GM12878 (cell line): Measurements from ENCODE around the gene DYNC1I1. TPM values are rescaled to one million over a fixed set of nuclear protein-coding genes. Genes with fewer than 3 reads are reported as not detected.

Experiments
- ATAC-seq: fragments of 200-7000 bp; cut with Tn5 transposase; 3 replicates; pipeline ENCODE4 v1.9.1; 2020; ENCODE audit warnings: mild to moderate bottlenecking, moderate library complexity
- BruUV-seq: library from RNA; stranded (reverse); fragments of 400-500 nt; replicated peaks from 2 replicates; lab custom pipeline; 2021; lab: Mats Ljungman, UMichigan
- CTCF ChIA-PET: fragments of 300-600 bp; sonication (Branson Sonifier 250); formaldehyde crosslinking; extraction: SDS; loops from one replicate; lab custom pipeline; 2021; ENCODE audit warnings: inconsistent platforms; lab: Yijun Ruan, JAX
- POLR2A ChIA-PET: fragments of 350-600 bp; formaldehyde crosslinking; extraction: SDS; loops from one replicate; lab custom pipeline; 2021; ENCODE audit warnings: inconsistent platforms; lab: Charles Lee
- RAD21 ChIA-PET: fragments of 300-600 bp; sonication (Branson Sonifier 250); formaldehyde crosslinking; loops from one replicate; lab custom pipeline; 2023; ENCODE audit warnings: antibody characterized with exemption; ENCODE audit not compliant: unreplicated experiment; lab: Charles Lee
- SMC1A ChIA-PET: fragments of 300-600 bp; sonication (Branson Sonifier 250); formaldehyde crosslinking; loops from one replicate; lab custom pipeline; 2023; ENCODE audit not compliant: unreplicated experiment, uncharacterized antibody; lab: Charles Lee
- DNase-seq: peaks from one replicate; pipeline ENCODE4 v3.0.0-alpha.2; 2011; ENCODE audit warnings: low read depth, low spot score
- FAIRE-seq: peaks from 3 replicates; lab custom pipeline; 2011; peaks lifted over from hg19 to GRCh38; lab: Jason Lieb, UNC
- H2AFZ ChIP-seq: 2 replicates; pipeline ENCODE4 v1.6.0; 2011; ENCODE audit warnings: low read depth, low read length, control low read depth; ENCODE audit not compliant: control insufficient read depth
- H3K27ac ChIP-seq: 2 replicates; pipeline ENCODE4 v1.5.1; 2011; ENCODE audit warnings: control low read depth; ENCODE audit not compliant: control insufficient read depth, insufficient read depth
- H3K27me3 ChIP-seq, 2 experiments: replicated peaks in 1 of 2; 2 replicates each; pipeline versions ENCODE4 v1.6.0 to v1.6.1; 2011; ENCODE audit warnings: low read length in 1 of 2; ENCODE audit not compliant: control insufficient read depth in 2 of 2, insufficient read depth in 2 of 2
- H3K36me3 ChIP-seq, 2 experiments: 2 replicates each; pipeline ENCODE4 v1.5.1; 2011; ENCODE audit warnings: low read length in 1 of 2; ENCODE audit not compliant: control insufficient read depth in 2 of 2, insufficient read depth in 2 of 2
- H3K4me1 ChIP-seq: 2 replicates; pipeline ENCODE4 v1.6.1; 2011; ENCODE audit warnings: mild to moderate bottlenecking, low read length, moderate library complexity, mixed read lengths; ENCODE audit not compliant: control insufficient read depth, insufficient read depth
- H3K4me2 ChIP-seq: 2 replicates; pipeline ENCODE4 v1.6.0; 2011; ENCODE audit warnings: control low read depth; ENCODE audit not compliant: control insufficient read depth, insufficient read depth
- H3K4me3 ChIP-seq: fragments of 200-600 bp; sonication (generic); 2 replicates; pipeline ENCODE4 v1.5.1; 2016
- H3K79me2 ChIP-seq: 2 replicates; pipeline ENCODE4 v1.6.0; 2011; ENCODE audit warnings: low read length; ENCODE audit not compliant: control insufficient read depth, insufficient read depth
- H3K9ac ChIP-seq: 2 replicates; pipeline ENCODE4 v1.8.0; 2011; ENCODE audit warnings: low read length, control low read depth, mixed read lengths; ENCODE audit not compliant: control insufficient read depth, insufficient read depth
- H3K9me3 ChIP-seq: replicated peaks from 3 replicates; pipeline ENCODE4 v1.5.1; 2011; ENCODE audit warnings: mild to moderate bottlenecking, low read length; ENCODE audit not compliant: control insufficient read depth, insufficient read depth
- H4K20me1 ChIP-seq: 2 replicates; pipeline ENCODE4 v1.6.0; 2011; ENCODE audit not compliant: control insufficient read depth, insufficient read depth
- ASH2L ChIP-seq: fragments of 300-600, 200-600 bp; sonication (generic); IDR thresholded peaks from 2 replicates; pipeline ENCODE4 v1.6.1; 2017; ENCODE audit warnings: low read depth, mild to moderate bottlenecking, borderline replicate concordance
- CBFB ChIP-seq: IDR thresholded peaks from 2 replicates; pipeline ENCODE4 v1.6.1; 2016; ENCODE audit warnings: antibody characterized with exemption, low read depth
- CREB1 ChIP-seq: IDR thresholded peaks from 2 replicates; pipeline ENCODE4 v1.6.1; 2012; ENCODE audit warnings: low read depth, mild to moderate bottlenecking, inconsistent platforms
- E4F1 ChIP-seq: fragments of 450-650 bp; IDR thresholded peaks from 2 replicates; pipeline ENCODE4 v1.6.1; 2018; ENCODE audit warnings: borderline replicate concordance, mild to moderate bottlenecking; ENCODE audit not compliant: partially characterized antibody
- ELK1 ChIP-seq: IDR thresholded peaks from 2 replicates; pipeline ENCODE4 v1.6.1; 2012; ENCODE audit warnings: low read depth, low read length, improper control_type of control experiment
- HDGF ChIP-seq: fragments of 450-650 bp; IDR thresholded peaks from 2 replicates; pipeline ENCODE4 v1.6.1; 2016; ENCODE audit warnings: antibody characterized with exemption
- MAX ChIP-seq: IDR thresholded peaks from 2 replicates; pipeline ENCODE4 v1.6.1; 2012; ENCODE audit warnings: low read depth, low read length, improper control_type of control experiment
- RBBP5 ChIP-seq: fragments of 200-600 bp; sonication (generic); conservative IDR thresholded peaks from 2 replicates; pipeline ENCODE4 v1.6.1; 2016
- RUNX3 ChIP-seq: IDR thresholded peaks from 2 replicates; pipeline ENCODE4 v1.6.1; 2012; ENCODE audit warnings: low read length, inconsistent platforms
- SMAD1 ChIP-seq: fragments of 450-650 bp; IDR thresholded peaks from 2 replicates; pipeline ENCODE4 v1.6.1; 2018; ENCODE audit warnings: mild to moderate bottlenecking, low read depth; ENCODE audit not compliant: partially characterized antibody
- SMARCA5 ChIP-seq: fragments of 450-650 bp; IDR thresholded peaks from 2 replicates; pipeline ENCODE4 v1.6.1; 2017; ENCODE audit warnings: mild to moderate bottlenecking
- STAT1 ChIP-seq: fragments of 450-650 bp; conservative IDR thresholded peaks from 2 replicates; pipeline ENCODE4 v1.6.1; 2014; ENCODE audit warnings: antibody characterized with exemption, mild to moderate bottlenecking
- TAF1 ChIP-seq: IDR thresholded peaks from 2 replicates; pipeline ENCODE4 v1.6.1; 2011; ENCODE audit warnings: mild to moderate bottlenecking, low read depth, low read length, borderline replicate concordance
- TCF12 ChIP-seq: IDR thresholded peaks from 2 replicates; pipeline ENCODE4 v1.6.1; 2011; ENCODE audit warnings: low read depth, mild to moderate bottlenecking, low read length
- TCF7 ChIP-seq: IDR thresholded peaks from 2 replicates; pipeline ENCODE4 v1.6.1; 2014; ENCODE audit warnings: antibody characterized with exemption, borderline replicate concordance
- ZNF217 ChIP-seq: fragments of 450-650 bp; IDR thresholded peaks from 2 replicates; pipeline ENCODE4 v1.6.1; 2017; ENCODE audit warnings: antibody characterized with exemption, mild to moderate bottlenecking
- WGBS: methylation state at CpG from one replicate; pipeline ENCODE4 v1.1.6; 2016; ENCODE audit warnings: low lambda C conversion rate; ENCODE audit not compliant: insufficient replicate concordance, insufficient coverage; ENCODE audit errors: missing lambda C conversion rate; 5-methylcytosine and 5-hydroxymethylcytosine counted together
- in situ Hi-C: fragments of 300-500 bp; cut with MboI; formaldehyde crosslinking; loops from 9 replicates; pipeline ENCODE4 v1.14.3; 2018; ENCODE audit warnings: mixed read lengths
- intact Hi-C: fragments of 100-400 bp; cut with micrococcal nuclease; formaldehyde crosslinking; loops from one replicate; pipeline ENCODE4 v1.14.2; 2022; ENCODE audit not compliant: unreplicated experiment
- polyA plus RNA-seq, 11 experiments: library from polyadenylated mRNA; depleted of rRNA in 4 of 11; unstranded in 6 of 11; stranded (reverse) in 5 of 11; fragments of >200 nt; fragmentation: Nextera tagmentation in 4 of 11; fragmentation: Illumina TruSeq in 1 of 11; extraction: Ambion mirVana in 4 of 11; extraction: Trizol in 1 of 11; gene quantifications; 1 replicate in 1 of 11; 2 replicates in 10 of 11; pipeline versions ENCODE4 v1.2.1 to v1.2.3, GENCODE V29; 2011 to 2016; ENCODE audit warnings: inconsistent platforms in 2 of 11, missing spikeins in 2 of 11, low read depth in 1 of 11
- total RNA-seq, 4 experiments: library from RNA; depleted of rRNA in 3 of 4; stranded (reverse); fragments of >200 nt in 3 of 4; fragmentation: Illumina TruSeq in 1 of 4; extraction: Trizol in 1 of 4; gene quantifications; 2 replicates each; pipeline versions ENCODE4 v1.2.1 to v1.2.3, GENCODE V29; 2013 to 2021

The DYNC1I1 gene
- total and polyA plus RNA-seq, 10 of the 15 experiments (the other 5 are each of a cell fraction or from before 2014, with no cell fraction given) = 0.05 to 0.91 (median 0.14) TPM; not detected in 3

- H3K9ac ChIP-seq = no peak overlapping the region
- DNase-seq (no peak), ATAC-seq (no peak), FAIRE-seq (no peak)
- no peaks in the 10 kb centered on the region for H4K20me1 ChIP-seq
- BruUV-seq = no TSS peak
- H3K27me3 ChIP-seq = no peaks in the 10 kb centered on the region
- ChIA-PET SMC1A (no interaction called here), CTCF (no interaction called here), RAD21 (no interaction called here), POLR2A (interaction anchor here (0.6 kb wide), 1 partner anchor 84 kb away, joined by 4 read pairs; no protein-coding TSS in a partner anchor)
- no peaks in the 10 kb centered on the region for H3K9me3 ChIP-seq
- H3K4me1 ChIP-seq = no peaks in the 10 kb centered on the region
- no peak overlapping the region for H3K4me3 ChIP-seq
- H2AFZ ChIP-seq = no peak overlapping the region
- WGBS = 97% methylated on average over 6 of the region's 6 CpGs
- no peak overlapping the region for H3K27ac ChIP-seq
- intact Hi-C loops (no loop called here), in situ Hi-C loops (no loop called here)
- H3K36me3 ChIP-seq = no peaks in the 10 kb centered on the region; a peak in 2 of 4 replicates
- H3K4me2 ChIP-seq = no peak overlapping the region
- TF ChIP-seq TCF12 = no peak
- no peak for TF ChIP-seq TCF7
- TF ChIP-seq ZNF217 = no peak
- TF ChIP-seq SMAD1 = no peak
- no peaks in the 10 kb centered on the region for H3K79me2 ChIP-seq
These were observed 349.4 kb downstream of the DYNC1I1 start for GRCh38 chr7:96121752-96122151.

GRCh38 chr7:96122746-96123145 lies 350.4 kb downstream of the DYNC1I1 start:
- no peak overlapping the region for H2AFZ ChIP-seq
- DNase-seq (no peak), FAIRE-seq (no peak), ATAC-seq (no peak)
- intact Hi-C loops = no loop called here
- SMC1A ChIA-PET = interaction anchor here (1.1 kb wide), 1 partner anchor 37 kb away, joined by 3 read pairs; no protein-coding TSS in a partner anchor
- no peak overlapping the region for H3K4me3 ChIP-seq
- no peaks in the 10 kb centered on the region for H3K9me3 ChIP-seq
- BruUV-seq = no TSS peak
- no peaks in the 10 kb centered on the region; a peak in 2 of 4 replicates for H3K36me3 ChIP-seq
- RAD21 ChIA-PET = no interaction called here
- H3K9ac ChIP-seq = no peak overlapping the region
- no peaks in the 10 kb centered on the region for H3K79me2 ChIP-seq
- POLR2A ChIA-PET = no interaction called here
- CTCF ChIA-PET = no interaction called here
- no peaks in the 10 kb centered on the region for H4K20me1 ChIP-seq
- H3K27ac ChIP-seq = no peak overlapping the region
- no peak overlapping the region for H3K4me2 ChIP-seq
- 93% methylated on average over 2 of the region's 2 CpGs for WGBS
- H3K4me1 ChIP-seq = no peaks in the 10 kb centered on the region
- in situ Hi-C loops = no loop called here
- no peaks in the 10 kb centered on the region for H3K27me3 ChIP-seq
- TF ChIP-seq CBFB (no peak), RUNX3 (no peak), CREB1 (no peak), RBBP5 (no peak), SMARCA5 (no peak), E4F1 (no peak), HDGF (no peak), ASH2L (no peak), TAF1 (no peak), MAX (no peak), ELK1 (no peak), STAT1 (no peak)
